Measurements from ENCODE around the gene PDE9A. TPM values are rescaled to one million over a fixed set of nuclear protein-coding genes. Genes with fewer than 3 reads are reported as not detected.
A peak's percentile ranks its signal among the peaks of the same experiment; 100 is the strongest.
"Not testable (repeated sequence)": the region's sequence is repeated elsewhere in the genome, so short reads cannot be mapped to it uniquely, and the experiment has no call there.

Gene PDE9A
- total and polyA plus RNA-seq, 2 experiments from 2014 or later: 26.5 to 31.1 TPM

- no peak for DNase-seq (ENCODE audit: low spot score)
- peaks cover 23% of the 10 kb centered on the region for H3K36me3 Mint-ChIP-seq (ENCODE audit: low read depth)
- Histone ChIP-seq H3K36me3 (ENCODE audit: insufficient read depth) (peaks cover 24% of the 10 kb centered on the region), H3K4me2 (no peak overlapping the region), H3K4me1 (ENCODE audit: insufficient read depth) (peaks cover 31% of the 10 kb centered on the region), H3K27me3 (ENCODE audit: insufficient read depth) (no peaks in the 10 kb centered on the region), H4K20me1 (replicated peaks; ENCODE audit: insufficient read depth) (no peaks in the 10 kb centered on the region), H3K79me2 (replicated peaks; ENCODE audit: insufficient read depth) (no peaks in the 10 kb centered on the region), H3K27ac (ENCODE audit: low read depth) (no peak overlapping the region), H2AFZ (no peak overlapping the region), H3K9me2 (ENCODE audit: insufficient read depth) (no peaks in the 10 kb centered on the region), H3F3A (replicated peaks; ENCODE audit: low read depth) (0 out of 2 replicates have a peak, but pooled peaks cover 16% of the 10 kb centered on the region), H3K4me3 (no peak overlapping the region)
- TF ChIP-seq, protein P1, sequence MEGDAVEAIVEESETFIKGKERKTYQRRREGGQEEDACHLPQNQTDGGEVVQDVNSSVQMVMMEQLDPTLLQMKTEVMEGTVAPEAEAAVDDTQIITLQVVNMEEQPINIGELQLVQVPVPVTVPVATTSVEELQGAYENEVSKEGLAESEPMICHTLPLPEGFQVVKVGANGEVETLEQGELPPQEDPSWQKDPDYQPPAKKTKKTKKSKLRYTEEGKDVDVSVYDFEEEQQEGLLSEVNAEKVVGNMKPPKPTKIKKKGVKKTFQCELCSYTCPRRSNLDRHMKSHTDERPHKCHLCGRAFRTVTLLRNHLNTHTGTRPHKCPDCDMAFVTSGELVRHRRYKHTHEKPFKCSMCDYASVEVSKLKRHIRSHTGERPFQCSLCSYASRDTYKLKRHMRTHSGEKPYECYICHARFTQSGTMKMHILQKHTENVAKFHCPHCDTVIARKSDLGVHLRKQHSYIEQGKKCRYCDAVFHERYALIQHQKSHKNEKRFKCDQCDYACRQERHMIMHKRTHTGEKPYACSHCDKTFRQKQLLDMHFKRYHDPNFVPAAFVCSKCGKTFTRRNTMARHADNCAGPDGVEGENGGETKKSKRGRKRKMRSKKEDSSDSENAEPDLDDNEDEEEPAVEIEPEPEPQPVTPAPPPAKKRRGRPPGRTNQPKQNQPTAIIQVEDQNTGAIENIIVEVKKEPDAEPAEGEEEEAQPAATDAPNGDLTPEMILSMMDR (conservative IDR thresholded peaks at IDR 0.05; ENCODE audit: low read depth in 2 of 2): no peak
- TF ChIP-seq ZNF331 (CRISPR knock-in tag; IDR thresholded peaks at IDR 0.05; ENCODE audit: low read depth) (no peak), POLR2AphosphoS5 (IDR thresholded peaks at IDR 0.05; ENCODE audit: low read depth) (no peak)
- TF ChIP-seq, protein P2, sequence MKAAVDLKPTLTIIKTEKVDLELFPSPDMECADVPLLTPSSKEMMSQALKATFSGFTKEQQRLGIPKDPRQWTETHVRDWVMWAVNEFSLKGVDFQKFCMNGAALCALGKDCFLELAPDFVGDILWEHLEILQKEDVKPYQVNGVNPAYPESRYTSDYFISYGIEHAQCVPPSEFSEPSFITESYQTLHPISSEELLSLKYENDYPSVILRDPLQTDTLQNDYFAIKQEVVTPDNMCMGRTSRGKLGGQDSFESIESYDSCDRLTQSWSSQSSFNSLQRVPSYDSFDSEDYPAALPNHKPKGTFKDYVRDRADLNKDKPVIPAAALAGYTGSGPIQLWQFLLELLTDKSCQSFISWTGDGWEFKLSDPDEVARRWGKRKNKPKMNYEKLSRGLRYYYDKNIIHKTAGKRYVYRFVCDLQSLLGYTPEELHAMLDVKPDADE (IDR thresholded peaks at IDR 0.05): no peak
- no peak overlapping the region for H3K4me3 Mint-ChIP-seq
- H3K27ac Mint-ChIP-seq: no peak overlapping the region
- no peak for ATAC-seq
- peaks cover 7% of the 10 kb centered on the region for H3K27me3 Mint-ChIP-seq (ENCODE audit: insufficient read depth, low read depth, poor library complexity)
- peaks cover 39% of the 10 kb centered on the region for H3K9me3 Mint-ChIP-seq
- peaks cover 47% of the 10 kb centered on the region for H3K4me1 Mint-ChIP-seq
Observed at GRCh38 chr21:42811960-42812359, 158.5 kb downstream of the PDE9A start.

DNA sequence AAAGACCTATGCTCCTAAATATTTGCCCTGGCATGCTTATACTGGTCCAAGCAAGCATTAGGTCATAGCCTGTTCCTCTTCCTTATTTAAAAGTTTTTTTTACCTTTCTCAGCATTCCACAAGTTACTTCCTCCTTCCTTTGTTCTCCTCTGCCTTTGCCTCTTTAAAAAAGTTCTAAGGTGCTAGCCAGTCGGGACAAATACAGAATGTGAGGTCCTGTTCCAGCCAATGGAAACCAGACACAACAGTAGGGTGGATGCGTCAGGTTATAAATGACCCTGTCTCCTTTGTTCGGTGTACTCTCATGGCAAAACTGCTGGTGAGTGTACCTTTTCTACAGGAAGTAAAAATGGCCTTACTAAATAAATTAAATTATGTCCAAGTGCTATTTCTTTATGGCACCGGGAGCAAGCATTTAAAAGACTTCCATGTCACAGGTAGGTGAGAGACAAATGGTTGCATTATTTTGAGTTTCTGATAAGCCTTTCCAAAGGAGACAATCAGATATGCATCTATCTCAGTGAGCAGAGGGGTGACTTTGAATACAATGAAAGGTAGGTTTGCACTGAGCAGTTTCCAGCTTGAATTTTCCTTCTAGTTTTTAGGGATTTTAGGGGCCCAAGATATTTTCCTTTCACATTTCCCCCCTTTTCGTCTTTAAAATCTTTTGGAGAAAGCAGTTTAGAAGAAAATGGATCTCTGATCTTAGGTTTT, 159.3 kb downstream of the PDE9A start:
- 0 out of 2 replicates have a peak, but pooled peaks cover 10% of the 10 kb centered on the region for H3F3A ChIP-seq (replicated peaks; ENCODE audit: low read depth)
- H3K36me3 ChIP-seq (ENCODE audit: insufficient read depth): peaks cover 24% of the 10 kb centered on the region
- H2AFZ ChIP-seq; H3K27me3 Mint-ChIP-seq (ENCODE audit: insufficient read depth, low read depth, poor library complexity); H3K4me3 ChIP-seq; H3K27me3 ChIP-seq (ENCODE audit: insufficient read depth); H3K27ac Mint-ChIP-seq; DNase-seq (ENCODE audit: low spot score); H3K4me3 Mint-ChIP-seq; H3K9me2 ChIP-seq (ENCODE audit: insufficient read depth); H3K27ac ChIP-seq (ENCODE audit: low read depth); H3K79me2 ChIP-seq (replicated peaks; ENCODE audit: insufficient read depth); H4K20me1 ChIP-seq (replicated peaks; ENCODE audit: insufficient read depth); H3K4me2 ChIP-seq; ATAC-seq: not testable (repeated sequence)
- H3K9me3 Mint-ChIP-seq: peaks cover 45% of the 10 kb centered on the region
- peaks cover 40% of the 10 kb centered on the region for H3K4me1 Mint-ChIP-seq
- H3K4me1 ChIP-seq (ENCODE audit: insufficient read depth): peaks cover 24% of the 10 kb centered on the region
- H3K36me3 Mint-ChIP-seq (ENCODE audit: low read depth): peaks cover 30% of the 10 kb centered on the region

DNA sequence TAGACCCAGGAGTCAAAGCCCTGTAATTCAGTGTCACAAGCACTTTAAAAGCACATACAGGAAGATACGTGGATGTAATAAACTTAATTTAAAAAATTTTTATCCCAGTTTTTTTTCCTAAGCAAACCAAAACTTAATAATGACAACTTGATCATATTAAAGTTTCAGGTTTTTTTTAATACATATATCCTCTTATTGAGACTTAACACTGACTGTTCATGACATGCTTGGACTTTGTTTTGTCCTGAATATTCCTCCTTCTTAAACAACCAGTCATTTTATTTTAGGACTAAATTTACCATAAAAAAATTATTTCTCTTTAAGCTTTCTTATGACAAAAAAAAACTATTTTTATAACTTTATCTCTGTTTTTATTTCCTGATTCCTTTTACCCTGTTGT, 161.8 kb downstream of the PDE9A start:
- peak; percentile 44 for DNase-seq (ENCODE audit: low spot score)
- peaks cover 30% of the 10 kb centered on the region for H3K36me3 Mint-ChIP-seq (ENCODE audit: low read depth)
- peaks cover 48% of the 10 kb centered on the region for H3K9me3 Mint-ChIP-seq
- H3K4me1 Mint-ChIP-seq: peaks cover 16% of the 10 kb centered on the region
- peaks cover 24% of the 10 kb centered on the region for H3K36me3 ChIP-seq (ENCODE audit: insufficient read depth)
- H3K4me2 ChIP-seq: no peak overlapping the region
- H3K4me1 ChIP-seq (ENCODE audit: insufficient read depth): peaks cover 4% of the 10 kb centered on the region; the same call in 1 of the 2 replicates
- no peak overlapping the region for H3K27ac Mint-ChIP-seq
- no peak overlapping the region for H2AFZ ChIP-seq
- no peaks in the 10 kb centered on the region for H3K9me2 ChIP-seq (ENCODE audit: insufficient read depth)
- H3F3A ChIP-seq (replicated peaks; ENCODE audit: low read depth): no peaks in the 10 kb centered on the region
- no peak overlapping the region for H3K4me3 Mint-ChIP-seq
- peaks cover 4% of the 10 kb centered on the region for H3K27me3 Mint-ChIP-seq (ENCODE audit: insufficient read depth, low read depth, poor library complexity)
- no peak overlapping the region for H3K27ac ChIP-seq (ENCODE audit: low read depth)
- H3K79me2 ChIP-seq (replicated peaks; ENCODE audit: insufficient read depth): no peaks in the 10 kb centered on the region
- H4K20me1 ChIP-seq (replicated peaks; ENCODE audit: insufficient read depth): no peaks in the 10 kb centered on the region
- no peaks in the 10 kb centered on the region for H3K27me3 ChIP-seq (ENCODE audit: insufficient read depth)
- no peak for ATAC-seq
- no peak overlapping the region for H3K4me3 ChIP-seq
- no peak for TF ChIP-seq CREB1 (CRISPR knock-in tag; IDR thresholded peaks at IDR 0.05; ENCODE audit: low read depth)
- no peak for TF ChIP-seq ZNF114 (CRISPR knock-in tag; IDR thresholded peaks at IDR 0.05)
- TF ChIP-seq, protein P2 (IDR thresholded peaks at IDR 0.05): no peak
- no peak for TF ChIP-seq JUNB (IDR thresholded peaks at IDR 0.05; ENCODE audit: unreplicated experiment)
- TF ChIP-seq POLR2AphosphoS5 (IDR thresholded peaks at IDR 0.05; ENCODE audit: low read depth): no peak
- no peak for TF ChIP-seq REST (IDR thresholded peaks at IDR 0.05; ENCODE audit: unreplicated experiment)
- no peak for TF ChIP-seq STAT1 (IDR thresholded peaks at IDR 0.05; ENCODE audit: unreplicated experiment)
- TF ChIP-seq EZH2 (IDR thresholded peaks at IDR 0.05; ENCODE audit: low read depth, unreplicated experiment): no peak
